AG09319 (cell line): Measurements from ENCODE around the gene LRRK2.

Source experiments
- DNase-seq: peaks from one replicate; pipeline ENCODE4 v3.0.0-alpha.2; 2010; ENCODE audit warnings: low read depth; ENCODE audit errors: extremely low read depth
- CTCF ChIP-seq: IDR thresholded peaks from 2 replicates; pipeline ENCODE4 v1.5.1; 2011; ENCODE audit warnings: low read depth, mild to moderate bottlenecking, inconsistent platforms, low read length, moderate library complexity

Gene LRRK2

GRCh38 chr12:40263616-40264409, 39.0 kb downstream of the LRRK2 start:
- TF ChIP-seq CTCF, result no peak
- DNase-seq, result no peak

GRCh38 chr12:40271981-40272664, 47.3 kb downstream of the LRRK2 start:
- DNase-seq, result no peak
- no peak for TF ChIP-seq CTCF

- no peak for DNase-seq
- no peak for TF ChIP-seq CTCF
Measured at GRCh38 chr12:40281791-40282364, 57.1 kb downstream of the LRRK2 start.

- no peak for DNase-seq
- TF ChIP-seq CTCF, result no peak
Measured at GRCh38 chr12:40286583-40286982, 61.8 kb downstream of the LRRK2 start.

DNA sequence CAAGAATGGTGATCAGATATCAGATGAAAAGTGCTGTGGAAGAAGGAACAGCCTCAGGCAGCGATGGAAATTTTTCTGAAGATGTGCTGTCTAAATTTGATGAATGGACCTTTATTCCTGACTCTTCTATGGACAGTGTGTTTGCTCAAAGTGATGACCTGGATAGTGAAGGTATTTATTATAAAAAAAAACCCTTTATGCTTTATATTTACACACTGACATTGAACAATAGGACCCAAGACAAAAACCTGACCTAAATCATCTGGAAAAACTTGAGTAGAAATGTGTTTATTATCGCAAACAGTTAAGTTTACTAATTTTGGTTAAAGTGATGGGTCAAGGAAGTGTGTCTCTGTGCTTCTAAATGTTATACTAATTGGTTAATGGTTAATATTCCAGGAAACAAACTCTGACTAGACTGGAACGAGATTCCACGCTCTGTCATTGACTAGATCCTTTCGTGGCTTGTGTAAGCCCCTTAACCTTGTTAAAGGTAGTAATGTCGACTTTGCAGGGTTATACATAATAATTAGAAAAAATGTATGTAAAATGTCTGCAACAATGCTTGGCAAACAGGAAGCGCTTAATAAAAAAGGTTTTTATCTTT, 62.7 kb downstream of the LRRK2 start:
- no peak for TF ChIP-seq CTCF
- no peak for DNase-seq

DNA sequence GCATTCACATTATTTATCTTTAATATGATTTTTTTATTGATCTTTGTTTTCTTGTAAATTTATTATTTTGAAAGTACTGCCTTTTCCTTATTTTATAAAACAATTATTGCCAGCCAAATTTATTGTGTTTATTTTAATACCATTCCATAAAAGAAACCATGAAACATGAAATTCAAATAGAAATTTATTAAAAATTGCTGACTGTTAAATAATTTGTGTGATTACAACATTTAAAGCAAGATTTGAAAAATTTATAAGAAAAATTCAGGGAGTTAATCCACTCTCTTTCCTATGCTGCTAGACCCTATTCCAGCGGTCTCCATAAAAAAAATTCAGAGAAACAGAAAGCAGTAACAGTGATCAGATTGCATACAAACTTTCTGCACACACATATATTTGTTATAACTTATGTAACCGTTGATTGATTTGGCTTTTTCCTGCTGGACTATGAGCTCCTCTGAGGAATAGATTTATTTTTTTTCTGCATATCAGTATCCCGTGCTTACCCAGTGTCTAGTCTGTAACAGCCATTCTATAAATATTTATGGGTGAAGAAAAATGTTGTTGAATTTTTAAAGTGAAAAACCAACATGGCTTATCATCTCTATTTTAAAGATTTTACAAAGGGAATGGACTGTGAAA, 68.1 kb downstream of the LRRK2 start:
- DNase-seq, result no peak
- TF ChIP-seq CTCF, result no peak
